HepG2 (cell line): ENCODE data around the gene BAIAP2L2. TPM values are rescaled to one million over a fixed set of nuclear protein-coding genes. Genes with fewer than 3 reads are reported as not detected.
A peak's percentile ranks its signal among the peaks of the same experiment; 100 is the strongest.

Experiments used
- CAMTA2 ChIP-seq: sonication (generic); formaldehyde crosslinking; IDR thresholded peaks from 2 replicates; pipeline ENCODE4 v1.4.0; 2020; ENCODE audit warnings: mild to moderate bottlenecking, missing genetic modification reagents, borderline replicate concordance
- CREB1 ChIP-seq, 2 experiments: fragments of 450-650 bp in 1 of 2; IDR thresholded peaks; 2 replicates each; pipeline ENCODE4 v1.6.1; 2016 to 2017; ENCODE audit warnings: control low read depth in 1 of 2, mild to moderate bottlenecking in 1 of 2, missing compliant biosample characterization in 1 of 2, missing genetic modification characterization in 1 of 2
- CREB3 ChIP-seq: sonication (generic); formaldehyde crosslinking; IDR thresholded peaks from 2 replicates; pipeline ENCODE4 v1.5.0; 2020; ENCODE audit warnings: missing genetic modification reagents
- DRAP1 ChIP-seq: IDR thresholded peaks from 2 replicates; pipeline ENCODE4 v1.6.1; 2016; ENCODE audit warnings: missing genetic modification reagents, missing compliant biosample characterization
- KMT2A ChIP-seq: sonication (generic); formaldehyde crosslinking; IDR thresholded peaks from 2 replicates; pipeline ENCODE4 v1.4.0; 2020; ENCODE audit warnings: missing genetic modification reagents
- MIER3 ChIP-seq: IDR thresholded peaks from 2 replicates; pipeline ENCODE4 v1.6.1; 2016; ENCODE audit warnings: missing compliant biosample characterization, borderline replicate concordance
- MTA1 ChIP-seq: sonication (generic); formaldehyde crosslinking; IDR thresholded peaks from 2 replicates; pipeline ENCODE4 v1.4.0; 2020; ENCODE audit warnings: missing genetic modification reagents, mild to moderate bottlenecking, borderline replicate concordance
- MXD1 ChIP-seq: sonication (generic); formaldehyde crosslinking; IDR thresholded peaks from 2 replicates; pipeline ENCODE4 v1.4.0; 2020; ENCODE audit warnings: mild to moderate bottlenecking, missing genetic modification reagents
- MXD3 ChIP-seq: IDR thresholded peaks from 2 replicates; pipeline ENCODE4 v1.6.1; 2016; ENCODE audit warnings: mild to moderate bottlenecking, missing biosample characterization, missing genetic modification reagents
- MYC ChIP-seq: sonication (generic); formaldehyde crosslinking; IDR thresholded peaks from 2 replicates; pipeline ENCODE4 v1.9.0; 2021; ENCODE audit warnings: missing genetic modification reagents, borderline replicate concordance
- NFYC ChIP-seq: IDR thresholded peaks from 2 replicates; pipeline ENCODE4 v1.6.1; 2016; ENCODE audit warnings: missing genetic modification reagents, missing compliant biosample characterization
- SKI ChIP-seq: fragments of 450-650 bp; IDR thresholded peaks from one replicate; pipeline ENCODE4 v1.6.1; 2018; ENCODE audit warnings: mild to moderate bottlenecking; ENCODE audit not compliant: partially characterized antibody
- SMAD3 ChIP-seq: sonication (generic); formaldehyde crosslinking; IDR thresholded peaks from 2 replicates; pipeline ENCODE4 v1.4.0; 2020; ENCODE audit warnings: missing genetic modification reagents
- ZBTB21 ChIP-seq: sonication (generic); formaldehyde crosslinking; IDR thresholded peaks from 2 replicates; pipeline ENCODE4 v1.4.0; 2020; ENCODE audit warnings: missing genetic modification reagents
- ZBTB39 ChIP-seq: sonication (generic); formaldehyde crosslinking; IDR thresholded peaks from 2 replicates; pipeline ENCODE4 v1.5.0; 2020; ENCODE audit warnings: missing genetic modification reagents
- ZNF234 ChIP-seq: sonication (generic); formaldehyde crosslinking; conservative IDR thresholded peaks from 2 replicates; pipeline ENCODE4 v1.5.1; 2020; ENCODE audit warnings: mild to moderate bottlenecking, missing genetic modification reagents
- ZNF562 ChIP-seq: sonication (generic); formaldehyde crosslinking; IDR thresholded peaks from 2 replicates; pipeline ENCODE4 v1.8.0; 2022; ENCODE audit warnings: missing genetic modification reagents, borderline replicate concordance
- ZNF563 ChIP-seq: sonication (generic); formaldehyde crosslinking; IDR thresholded peaks from 2 replicates; pipeline ENCODE4 v1.8.0; 2022; ENCODE audit warnings: mild to moderate bottlenecking, moderate library complexity, missing genetic modification reagents
- ZNF574 ChIP-seq: sonication (generic); formaldehyde crosslinking; IDR thresholded peaks from 2 replicates; pipeline ENCODE4 v1.4.0; 2020; ENCODE audit warnings: missing genetic modification reagents
- ZNF724P ChIP-seq: sonication (generic); formaldehyde crosslinking; IDR thresholded peaks from 2 replicates; pipeline ENCODE4 v1.8.0; 2022; ENCODE audit warnings: missing genetic modification reagents, borderline replicate concordance
- ZNF891 ChIP-seq: sonication (generic); formaldehyde crosslinking; IDR thresholded peaks from 2 replicates; pipeline ENCODE4 v1.5.0; 2020; ENCODE audit warnings: mild to moderate bottlenecking, missing genetic modification reagents
- polyA plus RNA-seq, 8 experiments: library from polyadenylated mRNA; depleted of rRNA in 3 of 8; stranded (reverse) in 7 of 8; unstranded in 1 of 8; fragments of >200 nt; fragmentation: Illumina TruSeq in 4 of 8; extraction: Trizol in 4 of 8; gene quantifications; 2 replicates each; pipeline versions ENCODE4 v1.2.1 to v1.2.3, GENCODE V29; 2011 to 2016; ENCODE audit warnings: low read depth in 4 of 8, missing spikeins in 1 of 8, mixed read lengths in 1 of 8; ENCODE audit not compliant: insufficient read depth in 1 of 8
- total RNA-seq, 5 experiments: library from RNA; depleted of rRNA; stranded (reverse); fragments of >200 nt; fragmentation: Illumina TruSeq; extraction: Trizol; gene quantifications; 2 replicates each; pipeline ENCODE4 v1.2.3, GENCODE V29; 2016; ENCODE audit warnings: low read depth in 1 of 5

BAIAP2L2 gene
- total and polyA plus RNA-seq, 2 of the 13 experiments (the other 11 are each of a cell fraction or from before 2014, with no cell fraction given): 4.4 to 7.5 TPM

- TF ChIP-seq ZNF574 (CRISPR knock-in tag) (peak; percentile 83), KMT2A (peak; percentile 23; the same call in 1 of the 2 replicates), ZNF562 (CRISPR knock-in tag) (no peak), ZNF891 (CRISPR knock-in tag) (no peak; the same call in none of the 2 replicates), MTA1 (CRISPR knock-in tag) (peak; percentile 60; the same call in 1 of the 2 replicates), MXD1 (CRISPR knock-in tag) (peak; percentile 80), ZBTB21 (no peak), CREB1 (IDR thresholded peaks at IDR 0.05) (peak; percentile 93), CREB1 (CRISPR knock-in tag; IDR thresholded peaks at IDR 0.05) (peak; percentile 98), ZNF563 (CRISPR knock-in tag) (no peak), NFYC (peak; percentile 88), SMAD3 (peak; percentile 50; the same call in 1 of the 2 replicates), CAMTA2 (CRISPR knock-in tag) (0 out of 2 replicates have a peak, but pooled peaks have one; percentile 68), DRAP1 (CRISPR knock-in tag) (no peak), ZNF724P (CRISPR knock-in tag) (peak; percentile 56; the same call in 1 of the 2 replicates), MIER3 (CRISPR knock-in tag) (0 out of 2 replicates have a peak, but pooled peaks have one; percentile 15), CREB3 (CRISPR knock-in tag) (peak; percentile 46; the same call in 1 of the 2 replicates), SKI (peak; percentile 32), MYC (CRISPR knock-in tag) (peak; percentile 58; the same call in 1 of the 2 replicates), ZBTB39 (CRISPR knock-in tag) (no peak), ZNF234 (CRISPR knock-in tag) (no peak), MXD3 (CRISPR knock-in tag) (peak; percentile 31; the same call in 1 of the 2 replicates)
Measured at GRCh38 chr22:38056969-38057891, 53.3 kb downstream of the BAIAP2L2 start, which contains the start of gene PICK1 (continued).
